Measurements from ENCODE around the gene AMELY.
"Not testable (repeated sequence)": the region's sequence is repeated elsewhere in the genome, so short reads cannot be mapped to it uniquely, and the experiment has no call there.

- TF ChIP-seq CTCF (IDR thresholded peaks at IDR 0.05; ENCODE audit: low read depth, low read length, poor library complexity, severe bottlenecking); EZH2phosphoT487 (IDR thresholded peaks at IDR 0.05; ENCODE audit: borderline replicate concordance, low read length): not testable (repeated sequence)
Observed at GRCh38 chrY:6908021-6908420, 3.5 kb downstream of the AMELY start.

All from DOHH2 (cell line).